H1 (cell line): ENCODE measurements around the gene MYOCD. TPM values are rescaled to one million over a fixed set of nuclear protein-coding genes. Genes with fewer than 3 reads are reported as not detected.

Source experiments
- CTCF ChIA-PET: fragments of 300-600 bp; sonication (Branson Sonifier 250); formaldehyde crosslinking; loops from one replicate; lab custom pipeline; 2021; ENCODE audit not compliant: partially characterized antibody; lab: Charles Lee
- POLR2A ChIA-PET: fragments of 300-600 bp; sonication (Branson Sonifier 250); formaldehyde crosslinking; loops from one replicate; lab custom pipeline; 2021; ENCODE audit warnings: inconsistent platforms; ENCODE audit not compliant: partially characterized antibody; lab: Charles Lee
- DNase-seq, 2 experiments: peaks; one replicate each; pipeline versions ENCODE4 v3.0.0 to v3.0.0-alpha.2; 2010 to 2022; ENCODE audit warnings: low spot score in 2 of 2, low read depth in 1 of 2, mixed read lengths in 1 of 2
- FAIRE-seq: peaks from 2 replicates; lab custom pipeline; 2011; peaks lifted over from hg19 to GRCh38; lab: Jason Lieb, UNC
- H2AFZ ChIP-seq: 2 replicates; pipeline ENCODE4 v1.8.1; 2012; ENCODE audit warnings: low read length, inconsistent platforms
- H2AK5ac ChIP-seq: 2 replicates; pipeline ENCODE4 v1.6.1; 2013; ENCODE audit warnings: low read depth, low read length
- H2BK120ac ChIP-seq: replicated peaks from 2 replicates; pipeline ENCODE3; 2013; ENCODE audit warnings: low read depth, low read length, inconsistent platforms
- H2BK12ac ChIP-seq: 2 replicates; pipeline ENCODE4 v1.6.1; 2013; ENCODE audit warnings: low read depth, low read length
- H2BK15ac ChIP-seq: 2 replicates; pipeline ENCODE4 v1.6.1; 2013; ENCODE audit warnings: low read length
- H2BK20ac ChIP-seq: 2 replicates; pipeline ENCODE4 v1.6.1; 2013; ENCODE audit warnings: low read length
- H2BK5ac ChIP-seq: 2 replicates; pipeline ENCODE4 v1.6.1; 2013; ENCODE audit warnings: low read depth, low read length
- H3K14ac ChIP-seq: 2 replicates; pipeline ENCODE4 v1.6.1; 2013; ENCODE audit warnings: inconsistent platforms; ENCODE audit not compliant: insufficient read length
- H3K18ac ChIP-seq: 2 replicates; pipeline ENCODE4 v1.6.1; 2013; ENCODE audit warnings: low read length; ENCODE audit errors: extremely low read depth
- H3K23ac ChIP-seq: 2 replicates; pipeline ENCODE4 v1.6.1; 2013; ENCODE audit warnings: inconsistent platforms; ENCODE audit not compliant: insufficient read length
- H3K23me2 ChIP-seq: 2 replicates; pipeline ENCODE4 v1.6.1; 2013; ENCODE audit warnings: low read depth, low read length
- H3K27ac ChIP-seq: 2 replicates; pipeline ENCODE4 v1.6.1; 2011; ENCODE audit warnings: low read depth, low read length, inconsistent platforms
- H3K27me3 ChIP-seq, 4 experiments: replicated peaks in 1 of 4; 1 replicate in 1 of 4; 2 replicates in 3 of 4; pipeline versions ENCODE4 v1.6.1 to v1.8.1; 2011 to 2013; ENCODE audit warnings: low read length in 3 of 4, mild to moderate bottlenecking in 3 of 4, inconsistent platforms in 2 of 4, mixed read lengths in 2 of 4, moderate library complexity in 1 of 4; ENCODE audit not compliant: control insufficient read depth in 3 of 4, insufficient read depth in 3 of 4; ENCODE audit errors: extremely low read depth in 1 of 4
- H3K36me3 ChIP-seq, 4 experiments: 2 replicates each; pipeline versions ENCODE4 v1.6.1 to v1.8.1; 2011 to 2013; ENCODE audit warnings: mild to moderate bottlenecking in 4 of 4, low read length in 3 of 4, moderate library complexity in 2 of 4, control low read depth in 1 of 4, inconsistent platforms in 1 of 4; ENCODE audit not compliant: insufficient read depth in 4 of 4, control insufficient read depth in 2 of 4
- H3K4ac ChIP-seq: replicated peaks from 2 replicates; pipeline ENCODE3; 2013; ENCODE audit warnings: low read length, low read depth, mixed read lengths, inconsistent platforms; ENCODE audit not compliant: insufficient read length
- H3K4me1 ChIP-seq, 4 experiments: replicated peaks in 1 of 4; 1 replicate in 1 of 4; 2 replicates in 3 of 4; pipeline versions ENCODE4 v1.6.1 to v1.8.1; 2011 to 2013; ENCODE audit warnings: low read length in 3 of 4, inconsistent platforms in 2 of 4, mixed read lengths in 1 of 4; ENCODE audit not compliant: insufficient read depth in 4 of 4, control insufficient read depth in 3 of 4
- H3K4me2 ChIP-seq, 2 experiments: 2 replicates each; pipeline versions ENCODE4 v1.6.1 to v1.8.1; 2011 to 2013; ENCODE audit warnings: low read depth in 2 of 2, low read length in 2 of 2, control low read depth in 1 of 2, inconsistent platforms in 1 of 2, mild to moderate bottlenecking in 1 of 2; ENCODE audit not compliant: insufficient read depth in 1 of 2
- H3K4me3 ChIP-seq, 4 experiments: fragments of 200-600, 300-600 bp in 1 of 4; sonication (generic), shearing (Covaris generic), sonication (Bioruptor Twin) in 1 of 4; 2 replicates each; pipeline versions ENCODE4 v1.5.1 to v1.8.1; 2011 to 2016; ENCODE audit warnings: low read length in 4 of 4, low read depth in 3 of 4, control low read depth in 2 of 4, inconsistent platforms in 2 of 4, mild to moderate bottlenecking in 2 of 4, mixed read lengths in 1 of 4, moderate library complexity in 1 of 4; ENCODE audit not compliant: insufficient read depth in 2 of 4; ENCODE audit errors: extremely low read depth in 1 of 4
- H3K56ac ChIP-seq: replicated peaks from 2 replicates; pipeline ENCODE3; 2013; ENCODE audit warnings: low read depth, mild to moderate bottlenecking, mixed read lengths, low read length, inconsistent platforms; ENCODE audit not compliant: insufficient read length
- H3K79me1 ChIP-seq: 2 replicates; pipeline ENCODE4 v1.6.1; 2013; ENCODE audit warnings: low read depth, low read length, control low read depth
- H3K79me2 ChIP-seq, 2 experiments: 2 replicates each; pipeline versions ENCODE4 v1.6.1 to v1.8.1; 2012 to 2013; ENCODE audit warnings: low read length in 2 of 2, mild to moderate bottlenecking in 2 of 2, inconsistent platforms in 1 of 2; ENCODE audit not compliant: insufficient read depth in 2 of 2, control insufficient read depth in 1 of 2
- H3K9ac ChIP-seq, 4 experiments: replicated peaks in 1 of 4; 1 replicate in 1 of 4; 2 replicates in 3 of 4; pipeline versions ENCODE4 v1.6.1 to v1.8.1; 2011 to 2013; ENCODE audit warnings: low read depth in 3 of 4, low read length in 3 of 4, control low read depth in 2 of 4, mild to moderate bottlenecking in 2 of 4, moderate library complexity in 2 of 4, inconsistent platforms in 1 of 4; ENCODE audit errors: extremely low read depth in 1 of 4
- H3K9me3 ChIP-seq, 2 experiments: 2 replicates each; pipeline versions ENCODE4 v1.6.1 to v1.8.1; 2012 to 2013; ENCODE audit warnings: mild to moderate bottlenecking in 2 of 2, moderate library complexity in 2 of 2, control low read depth in 1 of 2, inconsistent platforms in 1 of 2, low read depth in 1 of 2, low read length in 1 of 2, mixed read lengths in 1 of 2; ENCODE audit not compliant: insufficient read depth in 2 of 2
- H4K20me1 ChIP-seq, 2 experiments: replicated peaks in 1 of 2; 2 replicates each; pipeline versions ENCODE3 to v1.8.1; 2011 to 2013; ENCODE audit warnings: inconsistent platforms in 2 of 2, low read length in 2 of 2, mild to moderate bottlenecking in 1 of 2; ENCODE audit not compliant: insufficient read depth in 2 of 2, control insufficient read depth in 1 of 2
- H4K5ac ChIP-seq: 2 replicates; pipeline ENCODE4 v1.6.1; 2013; ENCODE audit warnings: low read length, low read depth, mixed read lengths, inconsistent platforms; ENCODE audit not compliant: insufficient read length
- H4K8ac ChIP-seq: 2 replicates; pipeline ENCODE4 v1.8.0; 2013; ENCODE audit warnings: mild to moderate bottlenecking, moderate library complexity, low read length, inconsistent platforms; ENCODE audit not compliant: insufficient read depth; ENCODE audit errors: extremely low read depth
- H4K91ac ChIP-seq: replicated peaks from 2 replicates; pipeline ENCODE3; 2013; ENCODE audit warnings: low read length, mixed read lengths, inconsistent platforms; ENCODE audit not compliant: insufficient read length
- BCL11A ChIP-seq, 2 experiments: IDR thresholded peaks; one replicate each; pipeline ENCODE4 v1.6.1; 2011; ENCODE audit warnings: low read depth in 2 of 2, low read length in 2 of 2, mild to moderate bottlenecking in 2 of 2
- CEBPB ChIP-seq: IDR thresholded peaks from 2 replicates; pipeline ENCODE4 v1.6.1; 2012; ENCODE audit warnings: low read depth, low read length
- TAF1 ChIP-seq: IDR thresholded peaks from 2 replicates; pipeline ENCODE4 v1.6.1; 2011; ENCODE audit warnings: mild to moderate bottlenecking, low read depth, low read length
- WGBS, 2 experiments: shearing (Covaris generic) in 1 of 2; methylation state at CpG; one replicate each; pipeline versions ENCODE4 v1.1.6 to v1.1.7; 2013 to 2015; ENCODE audit warnings: low lambda C conversion rate in 2 of 2, mixed read lengths in 2 of 2, inconsistent platforms in 1 of 2, low coverage in 1 of 2, missing lambda C conversion rate in 1 of 2; ENCODE audit not compliant: insufficient replicate concordance in 2 of 2, insufficient coverage in 1 of 2, insufficient read length in 1 of 2; ENCODE audit errors: extremely low coverage in 1 of 2, missing lambda C conversion rate in 1 of 2; 5-methylcytosine and 5-hydroxymethylcytosine counted together
- polyA plus RNA-seq, 7 experiments: library from polyadenylated mRNA; depleted of rRNA in 3 of 7; stranded (reverse) in 5 of 7; unstranded in 2 of 7; fragments of >200 nt in 5 of 7; fragments of 200-250 nt in 2 of 7; gene quantifications; 1 replicate in 5 of 7; 2 replicates in 1 of 7; 4 replicates in 1 of 7; pipeline versions ENCODE4 v1.2.1 to v1.2.3, GENCODE V29; 2011 to 2013; ENCODE audit warnings: missing spikeins in 2 of 7, mixed read lengths in 2 of 7
- total RNA-seq: library from RNA; stranded (reverse); fragmentation: NEBNext Ultra II Directional; extraction: Animal tissue kit (Norgen Biotek cat#: 25700); gene quantifications from 2 replicates; pipeline ENCODE4 v1.2.1, GENCODE V29; 2021

The MYOCD gene
- total and polyA plus RNA-seq, 2 of the 8 experiments (the other 6 are each of a cell fraction or from before 2014, with no cell fraction given) = 0.30 to 4.9 TPM

DNA sequence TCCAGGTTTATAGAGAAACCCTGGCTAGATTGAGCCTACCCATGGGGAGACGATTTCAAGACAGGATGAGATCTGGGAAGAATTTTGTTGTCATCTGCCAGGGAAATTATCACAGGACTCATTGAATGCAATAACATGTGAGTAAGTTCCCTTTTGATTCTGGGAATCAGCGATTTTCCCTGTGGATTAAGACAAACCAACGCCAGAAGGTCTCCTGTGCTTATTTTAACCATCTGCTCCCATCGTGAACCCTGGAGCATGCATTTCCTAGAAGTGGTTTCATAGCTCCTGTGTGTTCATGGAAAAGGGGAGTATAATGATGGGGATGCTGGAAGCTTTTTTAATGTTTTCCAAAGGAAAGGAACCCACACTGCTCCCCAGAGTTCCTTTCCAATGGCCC is 102.6 kb downstream of the MYOCD start:
- Histone ChIP-seq H4K91ac (no peak overlapping the region), H3K27me3 (no peaks in the 10 kb centered on the region), H3K79me2 (no peaks in the 10 kb centered on the region), H4K5ac (no peak overlapping the region), H3K4me3 (no peak overlapping the region), H3K27ac (no peak overlapping the region), H3K4me1 (no peaks in the 10 kb centered on the region), H3K9me3 (no peaks in the 10 kb centered on the region), H4K20me1 (no peaks in the 10 kb centered on the region), H3K9ac (no peak overlapping the region), H2BK12ac (no peak overlapping the region), H2BK15ac (no peak overlapping the region), H3K56ac (no peak overlapping the region), H3K36me3 (no peaks in the 10 kb centered on the region), H2AFZ (no peak overlapping the region), H3K4ac (no peak overlapping the region), H3K18ac (no peak overlapping the region), H3K4me2 (no peak overlapping the region), H2BK120ac (no peak overlapping the region), H2BK20ac (no peak overlapping the region), H2AK5ac (no peak overlapping the region), H3K14ac (no peak overlapping the region), H3K23ac (no peak overlapping the region), H3K79me1 (no peaks in the 10 kb centered on the region), H4K8ac (no peak overlapping the region), H3K23me2 (no peaks in the 10 kb centered on the region; the same call in 1 of the 2 replicates), H2BK5ac (no peak overlapping the region)
- POLR2A ChIA-PET = no interaction called here
- FAIRE-seq (no peak), DNase-seq (no peak)
- CTCF ChIA-PET = no interaction called here
- 98% methylated on average over 4 of the region's 4 CpGs; no CpG with 5 or more reads in 1 of the 2 experiments for WGBS, 2 experiments
- TF ChIP-seq TAF1 (no peak), CEBPB (no peak), BCL11A (IDR thresholded peaks at IDR 0.05; ENCODE audit: low read depth in 2 of 2, low read length in 2 of 2) (no peak)
